ENCODE measurements around the gene THAP7. TPM values are rescaled to one million over a fixed set of nuclear protein-coding genes. Genes with fewer than 3 reads are reported as not detected.

Gene THAP7
- total and polyA plus RNA-seq, 2 of the 13 experiments (the other 11 are each of a cell fraction or from before 2014, with no cell fraction given), result 13.0 to 25.5 TPM

DNA sequence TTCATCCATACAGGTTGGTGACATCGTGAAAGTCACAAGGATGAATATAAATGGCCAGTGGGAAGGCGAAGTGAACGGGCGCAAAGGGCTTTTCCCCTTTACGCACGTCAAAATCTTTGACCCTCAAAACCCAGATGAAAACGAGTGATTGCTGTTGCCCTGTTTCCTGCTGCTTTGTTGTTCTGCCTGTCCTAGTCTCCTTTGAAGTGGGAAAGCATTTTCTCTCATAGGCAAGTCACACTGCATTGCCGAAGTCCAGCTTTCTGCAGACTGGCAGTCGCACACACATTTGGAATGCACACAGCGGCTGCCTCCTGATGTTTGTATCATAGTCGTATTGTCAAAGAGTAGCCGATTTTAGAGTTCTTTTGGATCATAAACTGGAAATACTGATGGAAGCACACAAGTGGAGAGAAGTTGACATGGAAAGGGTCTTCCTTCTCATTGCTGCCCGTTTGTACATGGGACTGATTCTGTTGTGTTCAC is 52.2 kb downstream of the THAP7 start (continued):
- TF ChIP-seq ZBTB37 (CRISPR knock-in tag; IDR thresholded peaks at IDR 0.05) (no peak), ZNF780A (CRISPR knock-in tag; IDR thresholded peaks at IDR 0.05) (no peak), PPARG (CRISPR knock-in tag; conservative IDR thresholded peaks at IDR 0.05) (peak; percentile 67), NFE2L1 (CRISPR knock-in tag; IDR thresholded peaks at IDR 0.05; ENCODE audit: borderline replicate concordance) (no peak), TARDBP (CRISPR knock-in tag; IDR thresholded peaks at IDR 0.05) (peak; percentile 27; the same call in 1 of the 2 replicates), RXRA (CRISPR knock-in tag; IDR thresholded peaks at IDR 0.05) (no peak; the same call in 1 of the 2 replicates), ZNF562 (CRISPR knock-in tag; IDR thresholded peaks at IDR 0.05; ENCODE audit: borderline replicate concordance) (no peak), ZNF672 (CRISPR knock-in tag; IDR thresholded peaks at IDR 0.05) (no peak), RARG (CRISPR knock-in tag; IDR thresholded peaks at IDR 0.05; ENCODE audit: low read depth) (no peak), GATAD2A (CRISPR knock-in tag; IDR thresholded peaks at IDR 0.05) (peak; percentile 88), ZSCAN25 (CRISPR knock-in tag; IDR thresholded peaks at IDR 0.05) (no peak), HNRNPL (IDR thresholded peaks at IDR 0.05; ENCODE audit: low read depth, low read length) (no peak), RELA (CRISPR knock-in tag; IDR thresholded peaks at IDR 0.05) (no peak), NFIB (CRISPR knock-in tag; IDR thresholded peaks at IDR 0.05; ENCODE audit: borderline replicate concordance) (no peak), TFE3 (CRISPR knock-in tag; IDR thresholded peaks at IDR 0.05) (peak; percentile 70), BCL6 (CRISPR knock-in tag; IDR thresholded peaks at IDR 0.05) (peak; percentile 66), ZNF775 (CRISPR knock-in tag; IDR thresholded peaks at IDR 0.05; ENCODE audit: borderline replicate concordance) (no peak), ZNF564 (CRISPR knock-in tag; IDR thresholded peaks at IDR 0.05) (no peak), AKAP8 (CRISPR knock-in tag; IDR thresholded peaks at IDR 0.05) (no peak), RFXANK (CRISPR knock-in tag; IDR thresholded peaks at IDR 0.05) (no peak), SRSF1 (optimal IDR thresholded peaks at IDR 0.05; ENCODE audit: low read depth, low read length) (no peak), BHLHE40 (IDR thresholded peaks at IDR 0.05; ENCODE audit: low read length) (no peak)
- TF ChIP-seq, protein P1, sequence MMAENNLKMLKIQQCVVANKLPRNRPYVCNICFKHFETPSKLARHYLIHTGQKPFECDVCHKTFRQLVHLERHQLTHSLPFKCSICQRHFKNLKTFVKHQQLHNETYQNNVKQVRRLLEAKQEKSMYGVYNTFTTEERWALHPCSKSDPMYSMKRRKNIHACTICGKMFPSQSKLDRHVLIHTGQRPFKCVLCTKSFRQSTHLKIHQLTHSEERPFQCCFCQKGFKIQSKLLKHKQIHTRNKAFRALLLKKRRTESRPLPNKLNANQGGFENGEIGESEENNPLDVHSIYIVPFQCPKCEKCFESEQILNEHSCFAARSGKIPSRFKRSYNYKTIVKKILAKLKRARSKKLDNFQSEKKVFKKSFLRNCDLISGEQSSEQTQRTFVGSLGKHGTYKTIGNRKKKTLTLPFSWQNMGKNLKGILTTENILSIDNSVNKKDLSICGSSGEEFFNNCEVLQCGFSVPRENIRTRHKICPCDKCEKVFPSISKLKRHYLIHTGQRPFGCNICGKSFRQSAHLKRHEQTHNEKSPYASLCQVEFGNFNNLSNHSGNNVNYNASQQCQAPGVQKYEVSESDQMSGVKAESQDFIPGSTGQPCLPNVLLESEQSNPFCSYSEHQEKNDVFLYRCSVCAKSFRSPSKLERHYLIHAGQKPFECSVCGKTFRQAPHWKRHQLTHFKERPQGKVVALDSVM (CRISPR knock-in tag; IDR thresholded peaks at IDR 0.05), result no peak
- TF ChIP-seq, protein P2, sequence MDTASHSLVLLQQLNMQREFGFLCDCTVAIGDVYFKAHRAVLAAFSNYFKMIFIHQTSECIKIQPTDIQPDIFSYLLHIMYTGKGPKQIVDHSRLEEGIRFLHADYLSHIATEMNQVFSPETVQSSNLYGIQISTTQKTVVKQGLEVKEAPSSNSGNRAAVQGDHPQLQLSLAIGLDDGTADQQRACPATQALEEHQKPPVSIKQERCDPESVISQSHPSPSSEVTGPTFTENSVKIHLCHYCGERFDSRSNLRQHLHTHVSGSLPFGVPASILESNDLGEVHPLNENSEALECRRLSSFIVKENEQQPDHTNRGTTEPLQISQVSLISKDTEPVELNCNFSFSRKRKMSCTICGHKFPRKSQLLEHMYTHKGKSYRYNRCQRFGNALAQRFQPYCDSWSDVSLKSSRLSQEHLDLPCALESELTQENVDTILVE (CRISPR knock-in tag; IDR thresholded peaks at IDR 0.05), result no peak
- TF ChIP-seq, protein P3, sequence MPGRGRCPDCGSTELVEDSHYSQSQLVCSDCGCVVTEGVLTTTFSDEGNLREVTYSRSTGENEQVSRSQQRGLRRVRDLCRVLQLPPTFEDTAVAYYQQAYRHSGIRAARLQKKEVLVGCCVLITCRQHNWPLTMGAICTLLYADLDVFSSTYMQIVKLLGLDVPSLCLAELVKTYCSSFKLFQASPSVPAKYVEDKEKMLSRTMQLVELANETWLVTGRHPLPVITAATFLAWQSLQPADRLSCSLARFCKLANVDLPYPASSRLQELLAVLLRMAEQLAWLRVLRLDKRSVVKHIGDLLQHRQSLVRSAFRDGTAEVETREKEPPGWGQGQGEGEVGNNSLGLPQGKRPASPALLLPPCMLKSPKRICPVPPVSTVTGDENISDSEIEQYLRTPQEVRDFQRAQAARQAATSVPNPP (CRISPR knock-in tag; IDR thresholded peaks at IDR 0.05), result no peak
